Measurements from ENCODE around the gene RBFOX2.
A peak's percentile ranks its signal among the peaks of the same experiment; 100 is the strongest.
"Not testable (repeated sequence)": the region's sequence is repeated elsewhere in the genome, so short reads cannot be mapped to it uniquely, and the experiment has no call there.

The RBFOX2 gene

GRCh38 chr22:36039125-36039524 lies 10.5 kb upstream of the RBFOX2 start:
- no peak for DNase-seq (ENCODE audit: low spot score)

GRCh38 chr22:36037102-36037758 lies 8.6 kb upstream of the RBFOX2 start:
- DNase-seq (ENCODE audit: low spot score), result no peak

GRCh38 chr22:36036167-36036624 lies 7.6 kb upstream of the RBFOX2 start:
- no peak for DNase-seq (ENCODE audit: low spot score)

GRCh38 chr22:36032611-36033010 lies 4.0 kb upstream of the RBFOX2 start:
- DNase-seq (ENCODE audit: low spot score), result no peak

- no peak for DNase-seq (ENCODE audit: low spot score)
Observed at GRCh38 chr22:36029406-36029755, 757 bp upstream of the RBFOX2 start.

GRCh38 chr22:36027935-36028645 lies 534 bp downstream of the RBFOX2 start:
- DNase-seq (ENCODE audit: low spot score), result peak; percentile 60

GRCh38 chr22:36027579-36027934 lies 1.1 kb downstream of the RBFOX2 start:
- peak; percentile 43 for DNase-seq (ENCODE audit: low spot score)

- DNase-seq (ENCODE audit: low spot score), result peak; percentile 25
Observed at GRCh38 chr22:36026741-36027140, 1.9 kb downstream of the RBFOX2 start.

- DNase-seq (ENCODE audit: low spot score), result no peak
Observed at GRCh38 chr22:36022697-36023096, 5.9 kb downstream of the RBFOX2 start.

- DNase-seq (ENCODE audit: low spot score), result no peak
Observed at GRCh38 chr22:36022162-36022561, 6.5 kb downstream of the RBFOX2 start.

- no peak for DNase-seq (ENCODE audit: low spot score)
Observed at GRCh38 chr22:36021606-36022153, 6.9 kb downstream of the RBFOX2 start.

GRCh38 chr22:36020865-36021264 lies 7.8 kb downstream of the RBFOX2 start:
- DNase-seq (ENCODE audit: low spot score), result not testable (repeated sequence)

GRCh38 chr22:36017651-36018091 lies 11.0 kb downstream of the RBFOX2 start:
- DNase-seq (ENCODE audit: low spot score), result no peak

- DNase-seq (ENCODE audit: low spot score), result no peak
Observed at GRCh38 chr22:36016684-36017083, 11.9 kb downstream of the RBFOX2 start.

GRCh38 chr22:36015811-36016529 lies 12.7 kb downstream of the RBFOX2 start:
- DNase-seq (ENCODE audit: low spot score), result no peak

- DNase-seq (ENCODE audit: low spot score), result no peak
Observed at GRCh38 chr22:36015155-36015810, 13.3 kb downstream of the RBFOX2 start.

- DNase-seq (ENCODE audit: low spot score), result no peak
Observed at GRCh38 chr22:36014546-36015074, 14.0 kb downstream of the RBFOX2 start.

GRCh38 chr22:36012332-36012731 lies 16.3 kb downstream of the RBFOX2 start:
- no peak for DNase-seq (ENCODE audit: low spot score)

GRCh38 chr22:36010882-36011281 lies 17.7 kb downstream of the RBFOX2 start:
- DNase-seq (ENCODE audit: low spot score), result no peak

- DNase-seq (ENCODE audit: low spot score), result peak; percentile 19
Observed at GRCh38 chr22:36010090-36010489, 18.5 kb downstream of the RBFOX2 start.

- no peak for DNase-seq (ENCODE audit: low spot score)
Observed at GRCh38 chr22:36009085-36009484, 19.5 kb downstream of the RBFOX2 start.

GRCh38 chr22:36008565-36008964 lies 20.1 kb downstream of the RBFOX2 start:
- no peak for DNase-seq (ENCODE audit: low spot score)

Measured in HuH-7.5 (cell line).